K562 (cell line): ENCODE results near the gene MYL6B. TPM values are rescaled to one million over a fixed set of nuclear protein-coding genes. Genes with fewer than 3 reads are reported as not detected.

Experiments used
- CTBP1 ChIP-seq: fragments of 450-650 bp; IDR thresholded peaks from 2 replicates; pipeline ENCODE4 v1.6.1; 2016; ENCODE audit warnings: borderline replicate concordance
- DNMT1 ChIP-seq: fragments of 450-650 bp; IDR thresholded peaks from 2 replicates; pipeline ENCODE4 v1.6.1; 2016; ENCODE audit warnings: antibody characterized with exemption, mild to moderate bottlenecking
- GATA2 ChIP-seq: sonication (generic); formaldehyde crosslinking; IDR thresholded peaks from 2 replicates; pipeline ENCODE4 v1.4.0; 2020; ENCODE audit warnings: mild to moderate bottlenecking, missing genetic modification reagents
- PHF20 ChIP-seq: fragments of 450-650 bp; IDR thresholded peaks from 2 replicates; pipeline ENCODE4 v1.6.1; 2018; ENCODE audit not compliant: partially characterized antibody
- RBFOX2 ChIP-seq: fragments of 200-400 bp; formaldehyde crosslinking; IDR thresholded peaks from 2 replicates; pipeline ENCODE4 v1.6.1; 2017; ENCODE audit warnings: low read depth, mild to moderate bottlenecking, low read length, moderate library complexity
- RFX7 ChIP-seq: fragments of 250-450 bp; sonication (Bioruptor Pico); IDR thresholded peaks from 2 replicates; pipeline ENCODE4 v1.5.1; 2021; ENCODE audit warnings: mild to moderate bottlenecking
- SIRT6 ChIP-seq: IDR thresholded peaks from one replicate; pipeline ENCODE4 v1.6.1; 2012; ENCODE audit warnings: low read depth, mild to moderate bottlenecking, control low read depth, inconsistent platforms, low read length, moderate library complexity
- SMARCE1 ChIP-seq: fragments of 450-650 bp; IDR thresholded peaks from 2 replicates; pipeline ENCODE4 v1.7.1; 2016; ENCODE audit warnings: mild to moderate bottlenecking
- TARDBP ChIP-seq: fragments of 450-650 bp; IDR thresholded peaks from 2 replicates; pipeline ENCODE4 v1.6.1; 2016
- TCF3 ChIP-seq: sonication (generic); formaldehyde crosslinking; IDR thresholded peaks from 2 replicates; pipeline ENCODE4 v1.4.0; 2020; ENCODE audit warnings: mild to moderate bottlenecking, missing genetic modification reagents
- TCF7 ChIP-seq: sonication (generic); IDR thresholded peaks from 2 replicates; pipeline ENCODE4 v1.6.1; 2016; ENCODE audit warnings: antibody characterized with exemption, borderline replicate concordance
- U2AF2 ChIP-seq: fragments of 200-400 bp; formaldehyde crosslinking; optimal IDR thresholded peaks from 2 replicates; pipeline ENCODE3; 2017; ENCODE audit warnings: low read depth, mild to moderate bottlenecking, low read length
- WHSC1 ChIP-seq: IDR thresholded peaks from one replicate; pipeline ENCODE4 v1.6.1; 2012; ENCODE audit warnings: low read length, control low read depth, inconsistent platforms
- ZC3H4 ChIP-seq: sonication (generic); formaldehyde crosslinking; IDR thresholded peaks from 2 replicates; pipeline ENCODE4 v1.9.0; 2021; ENCODE audit warnings: missing genetic modification reagents, borderline replicate concordance
- ZNF124 ChIP-seq: sonication (generic); formaldehyde crosslinking; IDR thresholded peaks from 2 replicates; pipeline ENCODE4 v1.8.1; 2022; ENCODE audit warnings: missing genetic modification reagents
- ZNF217 ChIP-seq: sonication (generic); formaldehyde crosslinking; IDR thresholded peaks from 2 replicates; pipeline ENCODE4 v1.8.0; 2022; ENCODE audit warnings: mild to moderate bottlenecking, missing genetic modification reagents
- ZNF274 ChIP-seq: IDR thresholded peaks from 2 replicates; pipeline ENCODE4 v1.6.1; 2011; ENCODE audit warnings: low read depth, mild to moderate bottlenecking, low read length, moderate library complexity, borderline replicate concordance
- ZNF589 ChIP-seq: fragments of 200-800 bp; sonication (Bioruptor generic); IDR thresholded peaks from 2 replicates; pipeline ENCODE4 v1.6.1; 2016; ENCODE audit warnings: low read depth, missing genetic modification characterization, missing compliant biosample characterization
- polyA plus RNA-seq, 8 experiments: library from polyadenylated mRNA; depleted of rRNA in 4 of 8; stranded (reverse) in 5 of 8; unstranded in 3 of 8; fragments of >200 nt; fragmentation: Nextera tagmentation in 2 of 8; fragmentation: Illumina TruSeq in 1 of 8; extraction: Ambion mirVana in 2 of 8; extraction: Trizol in 1 of 8; gene quantifications; 2 replicates each; pipeline versions ENCODE4 v1.2.1 to v1.2.3, GENCODE V29; 2011 to 2014; ENCODE audit warnings: inconsistent platforms in 1 of 8, missing spikeins in 1 of 8
- total RNA-seq, 7 experiments: library from RNA; depleted of rRNA in 6 of 7; stranded (reverse); fragments of >200 nt in 6 of 7; fragmentation: Illumina TruSeq in 2 of 7; extraction: Trizol in 2 of 7; gene quantifications; 2 replicates each; pipeline versions ENCODE4 v1.2.1 to v1.2.3, GENCODE V29; 2011 to 2021; ENCODE audit warnings: low replicate concordance in 1 of 7
- TF ChIP-seq, protein P1 (sequence below), 2 experiments: fragments of 200-800 bp in 1 of 2; sonication (Bioruptor generic) in 1 of 2; sonication (generic) in 1 of 2; formaldehyde crosslinking in 1 of 2; IDR thresholded peaks in 1 of 2; conservative IDR thresholded peaks in 1 of 2; 2 replicates each; pipeline versions ENCODE4 v1.5.0 to v1.6.1; 2016 to 2020; ENCODE audit warnings: missing compliant biosample characterization in 1 of 2, missing genetic modification characterization in 1 of 2, missing genetic modification reagents in 1 of 2
- TF ChIP-seq, protein P2 (sequence below): sonication (generic); formaldehyde crosslinking; IDR thresholded peaks from 2 replicates; pipeline ENCODE4 v1.8.1; 2023; ENCODE audit warnings: mild to moderate bottlenecking, missing genetic modification reagents
- TF ChIP-seq, protein P3 (sequence below), 2 experiments: IDR thresholded peaks; 2 replicates each; pipeline ENCODE4 v1.6.1; 2011; ENCODE audit warnings: borderline replicate concordance in 1 of 2, control low read depth in 1 of 2, low read depth in 1 of 2, low read length in 1 of 2, mild to moderate bottlenecking in 1 of 2, mixed read lengths in 1 of 2, moderate library complexity in 1 of 2; ENCODE audit not compliant: insufficient read depth in 1 of 2, insufficient read length in 1 of 2, poor library complexity in 1 of 2, severe bottlenecking in 1 of 2; ENCODE audit errors: extremely low read depth in 1 of 2
- TF ChIP-seq, protein P4 (sequence below): fragments of 450-650 bp; conservative IDR thresholded peaks from 2 replicates; pipeline ENCODE4 v1.6.1; 2016; ENCODE audit warnings: missing genetic modification characterization, low read depth, mild to moderate bottlenecking, control low read depth, missing compliant biosample characterization

MYL6B gene
- total and polyA plus RNA-seq, 9 of the 15 experiments (the other 6 are each of a cell fraction or from before 2014, with no cell fraction given) = 42.8 to 77.3 (median 68.6) TPM

DNA sequence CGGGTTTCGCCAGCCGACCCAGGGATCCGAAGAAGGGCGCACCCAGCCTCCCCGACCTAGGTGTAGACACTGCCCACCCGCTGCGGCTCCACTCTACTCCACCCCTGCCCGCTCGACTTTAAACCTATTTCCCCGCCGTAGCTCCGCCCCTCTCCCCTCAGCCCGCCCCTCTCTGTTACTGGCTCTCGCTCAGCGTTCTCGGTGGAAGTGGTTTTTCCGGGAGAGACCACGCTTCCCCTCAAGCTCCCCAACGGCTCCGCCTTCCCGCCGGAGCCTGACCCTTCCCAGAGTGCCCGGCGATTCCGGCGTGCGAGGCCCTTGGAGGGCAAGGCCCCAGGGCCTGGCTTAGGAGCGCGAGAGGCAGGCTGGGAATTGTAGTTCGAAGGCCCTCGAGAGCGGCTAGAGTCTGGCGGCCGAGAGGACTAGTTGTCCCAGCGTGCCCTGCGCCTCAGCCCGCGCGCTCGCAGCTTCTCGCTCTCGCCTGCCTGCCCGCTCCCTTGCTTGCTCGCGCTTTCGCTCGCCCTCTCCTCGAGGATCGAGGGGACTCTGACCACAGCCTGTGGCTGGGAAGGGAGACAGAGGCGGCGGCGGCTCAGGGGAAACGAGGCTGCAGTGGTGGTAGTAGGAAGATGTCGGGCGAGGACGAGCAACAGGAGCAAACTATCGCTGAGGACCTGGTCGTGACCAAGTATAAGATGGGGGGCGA is 48.1 kb upstream of the MYL6B start, which contains the start of gene PA2G4 (continued):
- TF ChIP-seq DNMT1 (no peak), SMARCE1 (no peak), TCF7 (peak; percentile 71), ZC3H4 (CRISPR knock-in tag) (no peak; the same call in 1 of the 2 replicates), ZNF274 (no peak), GATA2 (CRISPR knock-in tag) (no peak), ZNF124 (no peak), RBFOX2 (peak; percentile 99), U2AF2 (no peak), TARDBP (no peak), ZNF217 (0 out of 2 replicates have a peak, but pooled peaks have one; percentile 30), PHF20 (peak; percentile 12), TCF3 (peak; percentile 24; the same call in 1 of the 2 replicates), SIRT6 (no peak), ZNF589 (CRISPR knock-in tag) (no peak; the same call in 1 of the 2 replicates), WHSC1 (no peak), CTBP1 (no peak; the same call in 1 of the 2 replicates), RFX7 (no peak)
- TF ChIP-seq, protein P1, sequence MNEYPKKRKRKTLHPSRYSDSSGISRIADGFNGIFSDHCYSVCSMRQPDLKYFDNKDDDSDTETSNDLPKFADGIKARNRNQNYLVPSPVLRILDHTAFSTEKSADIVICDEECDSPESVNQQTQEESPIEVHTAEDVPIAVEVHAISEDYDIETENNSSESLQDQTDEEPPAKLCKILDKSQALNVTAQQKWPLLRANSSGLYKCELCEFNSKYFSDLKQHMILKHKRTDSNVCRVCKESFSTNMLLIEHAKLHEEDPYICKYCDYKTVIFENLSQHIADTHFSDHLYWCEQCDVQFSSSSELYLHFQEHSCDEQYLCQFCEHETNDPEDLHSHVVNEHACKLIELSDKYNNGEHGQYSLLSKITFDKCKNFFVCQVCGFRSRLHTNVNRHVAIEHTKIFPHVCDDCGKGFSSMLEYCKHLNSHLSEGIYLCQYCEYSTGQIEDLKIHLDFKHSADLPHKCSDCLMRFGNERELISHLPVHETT (CRISPR knock-in tag; conservative IDR thresholded peaks at IDR 0.05 in 1 of 2, IDR thresholded peaks at IDR 0.05 in 1 of 2) = peak in 1 of 2 experiments; percentile 90; a peak in 2 of 4 replicates
- TF ChIP-seq, protein P2, sequence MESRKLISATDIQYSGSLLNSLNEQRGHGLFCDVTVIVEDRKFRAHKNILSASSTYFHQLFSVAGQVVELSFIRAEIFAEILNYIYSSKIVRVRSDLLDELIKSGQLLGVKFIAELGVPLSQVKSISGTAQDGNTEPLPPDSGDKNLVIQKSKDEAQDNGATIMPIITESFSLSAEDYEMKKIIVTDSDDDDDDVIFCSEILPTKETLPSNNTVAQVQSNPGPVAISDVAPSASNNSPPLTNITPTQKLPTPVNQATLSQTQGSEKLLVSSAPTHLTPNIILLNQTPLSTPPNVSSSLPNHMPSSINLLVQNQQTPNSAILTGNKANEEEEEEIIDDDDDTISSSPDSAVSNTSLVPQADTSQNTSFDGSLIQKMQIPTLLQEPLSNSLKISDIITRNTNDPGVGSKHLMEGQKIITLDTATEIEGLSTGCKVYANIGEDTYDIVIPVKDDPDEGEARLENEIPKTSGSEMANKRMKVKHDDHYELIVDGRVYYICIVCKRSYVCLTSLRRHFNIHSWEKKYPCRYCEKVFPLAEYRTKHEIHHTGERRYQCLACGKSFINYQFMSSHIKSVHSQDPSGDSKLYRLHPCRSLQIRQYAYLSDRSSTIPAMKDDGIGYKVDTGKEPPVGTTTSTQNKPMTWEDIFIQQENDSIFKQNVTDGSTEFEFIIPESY (CRISPR knock-in tag) = peak; percentile 28; the same call in 1 of the 2 replicates
- TF ChIP-seq, protein P3, sequence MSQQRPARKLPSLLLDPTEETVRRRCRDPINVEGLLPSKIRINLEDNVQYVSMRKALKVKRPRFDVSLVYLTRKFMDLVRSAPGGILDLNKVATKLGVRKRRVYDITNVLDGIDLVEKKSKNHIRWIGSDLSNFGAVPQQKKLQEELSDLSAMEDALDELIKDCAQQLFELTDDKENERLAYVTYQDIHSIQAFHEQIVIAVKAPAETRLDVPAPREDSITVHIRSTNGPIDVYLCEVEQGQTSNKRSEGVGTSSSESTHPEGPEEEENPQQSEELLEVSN (IDR thresholded peaks at IDR 0.05; ENCODE audit: borderline replicate concordance in 1 of 2, extremely low read depth in 1 of 2, insufficient read depth in 1 of 2, insufficient read length in 1 of 2, low read depth in 1 of 2, low read length in 1 of 2, poor library complexity in 1 of 2, severe bottlenecking in 1 of 2) = peak; percentile 95 to 97
- TF ChIP-seq, protein P4, sequence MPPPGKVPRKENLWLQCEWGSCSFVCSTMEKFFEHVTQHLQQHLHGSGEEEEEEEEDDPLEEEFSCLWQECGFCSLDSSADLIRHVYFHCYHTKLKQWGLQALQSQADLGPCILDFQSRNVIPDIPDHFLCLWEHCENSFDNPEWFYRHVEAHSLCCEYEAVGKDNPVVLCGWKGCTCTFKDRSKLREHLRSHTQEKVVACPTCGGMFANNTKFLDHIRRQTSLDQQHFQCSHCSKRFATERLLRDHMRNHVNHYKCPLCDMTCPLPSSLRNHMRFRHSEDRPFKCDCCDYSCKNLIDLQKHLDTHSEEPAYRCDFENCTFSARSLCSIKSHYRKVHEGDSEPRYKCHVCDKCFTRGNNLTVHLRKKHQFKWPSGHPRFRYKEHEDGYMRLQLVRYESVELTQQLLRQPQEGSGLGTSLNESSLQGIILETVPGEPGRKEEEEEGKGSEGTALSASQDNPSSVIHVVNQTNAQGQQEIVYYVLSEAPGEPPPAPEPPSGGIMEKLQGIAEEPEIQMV (tag) = peak; percentile 56; the same call in 1 of the 2 replicates
